ENCODE measurements around the gene PCDHB5.
"Not testable (repeated sequence)": the region's sequence is repeated elsewhere in the genome, so short reads cannot be mapped to it uniquely, and the experiment has no call there.

GRCh38 chr5:141096181-141096580 lies 38.8 kb upstream of the PCDHB5 start:
- not testable (repeated sequence) for TF ChIP-seq ZNF274 (IDR thresholded peaks at IDR 0.05; ENCODE audit: low read depth, low read length); YY1 (IDR thresholded peaks at IDR 0.05; ENCODE audit: insufficient read depth, insufficient read length)

All from NT2/D1 (cell line).